ENCODE results near the gene DMBX1.

Gene DMBX1

DNA sequence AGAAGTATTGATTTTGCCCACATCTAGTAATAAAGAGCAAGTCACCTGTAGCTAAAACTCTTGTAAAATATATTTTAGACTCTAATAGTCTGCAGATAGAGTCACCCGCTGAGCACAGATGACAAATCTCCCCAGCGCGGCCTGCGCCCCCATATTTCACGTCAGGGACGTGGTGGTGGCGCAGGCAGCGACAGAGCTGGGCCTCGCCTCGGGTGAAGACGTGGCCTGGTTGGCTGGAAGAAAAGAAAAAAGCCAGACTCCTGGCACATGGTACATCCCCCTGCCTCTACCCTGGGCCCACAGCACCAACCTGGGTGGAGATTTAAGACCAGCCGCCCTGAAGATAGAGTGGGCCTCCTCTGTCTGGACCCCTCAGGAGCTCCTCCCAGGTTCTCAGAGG, 6.0 kb upstream of the DMBX1 start:
- DNase-seq, result no peak

DNA sequence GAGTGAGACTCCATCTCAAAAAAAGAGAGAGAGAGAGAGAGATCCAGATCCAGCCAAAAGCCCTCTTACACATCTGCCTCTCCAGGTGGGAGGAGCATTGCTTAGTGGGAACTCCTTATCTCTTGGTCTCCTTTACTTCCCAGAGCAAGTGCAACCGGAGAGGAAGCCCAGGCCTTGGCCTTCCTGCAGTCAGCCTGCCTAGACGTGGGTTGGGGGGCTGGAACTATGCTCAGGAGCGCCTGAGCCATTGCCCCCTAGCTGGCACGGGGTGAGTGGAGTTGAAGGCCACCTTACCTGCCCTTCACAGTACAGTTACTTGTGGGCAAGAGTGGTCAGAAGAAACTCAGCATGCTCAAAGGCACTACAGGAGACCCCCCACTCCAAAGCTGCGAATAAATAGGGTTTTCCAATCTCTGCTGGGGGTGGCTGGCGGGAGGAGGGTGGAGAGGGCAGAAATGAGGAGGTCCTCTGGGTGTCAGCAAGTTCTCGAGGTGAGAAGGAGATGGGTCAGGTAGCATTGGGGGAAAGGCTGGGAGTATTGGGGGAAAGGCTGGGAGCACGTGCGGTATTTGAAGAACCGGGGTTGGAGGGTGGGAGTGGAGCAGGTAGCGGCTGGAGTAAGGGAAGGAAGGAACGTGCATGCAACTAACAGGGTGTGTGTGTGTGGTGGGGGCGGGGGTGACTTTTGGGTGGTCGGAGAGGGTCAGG, 4.7 kb upstream of the DMBX1 start:
- no peak for DNase-seq

DNA sequence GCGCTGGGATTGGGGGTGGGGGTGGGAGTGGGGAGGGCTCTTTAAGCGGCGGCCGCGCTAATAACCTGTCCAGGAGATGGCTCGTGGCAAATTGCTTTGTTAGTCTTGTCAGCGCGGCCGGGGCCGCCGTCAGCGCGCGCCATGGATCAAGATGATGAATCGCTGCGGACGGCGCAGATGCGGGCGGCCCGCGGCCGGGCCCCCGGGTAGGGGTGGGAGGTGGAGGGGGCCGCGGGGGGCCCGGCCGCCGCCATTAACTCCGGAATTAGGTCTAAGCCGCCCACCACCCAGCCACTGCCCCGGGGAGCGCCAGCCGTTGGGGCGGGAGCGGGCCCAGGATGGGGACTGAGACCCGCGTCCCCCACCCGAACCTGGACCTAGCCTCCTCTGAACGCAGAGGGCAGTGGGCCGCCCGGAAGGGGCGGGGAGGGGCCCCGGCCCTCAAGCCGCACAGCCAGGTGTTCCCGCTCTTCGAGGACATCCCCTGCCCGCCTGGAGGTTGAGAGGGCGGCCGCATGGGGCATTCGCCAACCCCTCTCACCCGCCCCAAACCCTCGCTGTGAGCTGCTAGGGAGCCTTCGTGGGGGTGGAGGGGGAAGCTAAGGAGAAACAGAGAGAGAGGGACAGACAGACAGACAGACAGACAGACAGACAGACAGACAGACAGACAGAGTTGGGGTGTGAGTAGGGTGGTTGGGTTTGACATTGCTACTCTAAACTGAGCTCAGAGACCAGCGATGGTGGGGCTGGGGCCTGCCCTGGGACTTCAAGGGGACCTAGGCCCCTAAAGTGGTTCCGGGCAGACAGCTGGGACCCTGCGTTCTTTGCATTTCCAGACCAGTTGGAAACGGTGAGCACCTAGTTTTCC, 3.8 kb upstream of the DMBX1 start:
- no peak for DNase-seq

- no peak for DNase-seq
Observed at GRCh38 chr1:46486432-46487015, 3.1 kb upstream of the DMBX1 start.

- peak; percentile 21 for DNase-seq
Observed at GRCh38 chr1:46487818-46488218, 1.8 kb upstream of the DMBX1 start.

DNA sequence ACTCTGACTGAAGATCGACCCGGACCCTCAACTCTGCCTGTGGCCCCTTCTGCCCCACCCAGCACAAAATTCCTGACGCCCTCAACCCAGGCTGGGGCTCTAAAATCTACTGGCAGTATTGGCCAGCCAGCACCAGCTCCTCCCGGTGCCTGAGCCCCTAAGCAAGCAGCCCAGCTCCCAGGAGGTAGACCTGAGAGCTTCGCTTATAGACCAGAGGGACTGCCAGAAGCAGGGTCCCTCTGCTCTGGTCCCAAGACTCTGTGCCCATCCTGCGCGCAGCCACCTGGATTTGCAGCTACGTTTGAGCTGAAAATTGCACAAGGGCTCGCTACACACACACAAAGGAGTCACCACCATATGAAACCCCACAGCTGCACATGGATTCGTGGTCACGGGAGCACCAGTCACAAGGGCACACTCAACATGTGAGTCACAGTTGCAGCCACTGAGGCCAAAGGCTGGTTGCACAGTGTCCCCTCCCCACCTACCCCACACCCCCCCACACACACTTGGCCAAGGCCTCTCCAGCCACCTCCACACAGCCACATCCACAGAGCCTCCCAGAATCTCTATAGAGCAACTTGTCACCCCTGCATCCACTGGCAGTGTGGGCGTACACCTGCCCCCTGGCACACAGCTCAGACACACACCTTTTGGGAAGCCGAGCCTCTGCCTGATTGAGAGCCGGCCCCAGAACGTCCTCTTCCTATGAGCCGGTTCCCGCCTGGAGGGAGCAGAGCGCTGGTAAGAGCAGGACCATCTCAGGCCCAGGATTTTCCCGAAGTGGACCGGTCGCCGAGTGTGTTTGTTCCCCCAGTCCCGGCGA, 1.1 kb upstream of the DMBX1 start:
- no peak for DNase-seq

- DNase-seq, result no peak
Observed at GRCh38 chr1:46489169-46489637, 433 bp upstream of the DMBX1 start.

- DNase-seq, result no peak
Observed at GRCh38 chr1:46490406-46490655, 695 bp downstream of the DMBX1 start.

- no peak for DNase-seq
Observed at GRCh38 chr1:46490656-46491442, 1.2 kb downstream of the DMBX1 start.

DNA sequence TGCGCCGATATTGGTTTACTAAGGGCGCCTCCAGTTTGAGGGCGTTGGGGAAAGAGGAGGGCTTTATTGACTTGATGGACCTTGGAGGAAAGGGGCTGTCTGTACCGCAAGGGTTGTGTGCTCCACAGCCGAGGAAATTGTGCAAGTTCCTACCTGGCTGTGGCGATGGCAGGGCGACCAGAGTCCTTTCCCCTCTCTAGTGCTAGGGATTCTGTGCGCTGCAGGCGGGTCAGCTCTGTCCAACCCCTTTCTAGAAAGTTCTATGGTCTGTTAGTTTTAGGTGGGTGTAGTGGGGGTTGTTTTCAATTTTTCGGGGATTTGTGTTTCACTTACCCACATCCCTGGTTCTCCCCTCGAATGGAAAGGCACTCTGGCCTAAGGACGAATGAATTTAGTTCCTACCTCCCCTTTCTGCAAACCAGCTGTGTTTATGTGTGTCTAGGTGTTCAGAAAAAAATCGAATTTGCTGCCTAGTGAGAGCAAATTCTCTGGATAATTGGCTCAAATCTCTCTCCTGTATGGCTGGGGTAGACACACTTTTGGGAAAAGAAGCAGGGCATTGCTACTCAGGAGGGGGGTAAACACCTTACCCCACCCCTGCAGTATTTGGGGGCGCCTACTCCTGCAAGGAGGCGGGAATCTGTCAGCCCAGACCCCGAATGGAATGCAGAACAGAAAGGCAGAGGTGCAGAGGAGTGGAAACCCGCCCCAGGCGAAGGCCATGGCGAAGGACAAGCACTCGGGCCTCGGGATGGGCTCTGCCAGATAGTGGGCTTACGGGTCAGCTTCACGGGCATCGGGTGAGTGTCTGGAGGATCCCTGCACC, 2.0 kb downstream of the DMBX1 start:
- DNase-seq, result no peak

DNA sequence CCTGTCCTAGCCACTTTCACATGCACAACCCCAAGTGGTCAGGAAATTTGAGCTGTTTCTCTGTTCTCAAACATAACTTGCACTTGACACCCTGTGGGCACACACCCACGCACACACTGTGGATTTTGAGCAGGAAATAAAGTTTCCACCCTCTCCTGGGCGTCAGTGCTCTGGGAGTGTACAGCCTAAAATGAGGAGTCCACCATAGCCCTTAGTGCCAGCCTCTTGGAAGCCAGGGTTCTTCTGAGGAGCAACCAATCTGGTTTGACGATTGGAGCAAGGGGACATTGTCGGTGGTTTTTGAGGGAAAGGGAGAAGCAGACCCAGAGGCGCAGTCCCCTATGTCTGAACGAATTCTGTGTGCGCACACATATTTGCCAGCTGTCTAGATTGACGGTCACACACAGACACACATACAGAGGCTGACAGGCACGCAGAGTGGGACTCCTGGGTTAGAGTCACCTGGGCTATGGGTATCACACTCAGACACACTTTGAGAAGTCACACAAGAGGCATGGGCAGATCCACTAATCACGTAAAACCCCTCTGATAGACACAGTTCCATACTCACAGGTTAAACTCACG, 2.7 kb downstream of the DMBX1 start:
- DNase-seq, result no peak

GRCh38 chr1:46492871-46493270, 3.2 kb downstream of the DMBX1 start:
- DNase-seq, result no peak

DNA sequence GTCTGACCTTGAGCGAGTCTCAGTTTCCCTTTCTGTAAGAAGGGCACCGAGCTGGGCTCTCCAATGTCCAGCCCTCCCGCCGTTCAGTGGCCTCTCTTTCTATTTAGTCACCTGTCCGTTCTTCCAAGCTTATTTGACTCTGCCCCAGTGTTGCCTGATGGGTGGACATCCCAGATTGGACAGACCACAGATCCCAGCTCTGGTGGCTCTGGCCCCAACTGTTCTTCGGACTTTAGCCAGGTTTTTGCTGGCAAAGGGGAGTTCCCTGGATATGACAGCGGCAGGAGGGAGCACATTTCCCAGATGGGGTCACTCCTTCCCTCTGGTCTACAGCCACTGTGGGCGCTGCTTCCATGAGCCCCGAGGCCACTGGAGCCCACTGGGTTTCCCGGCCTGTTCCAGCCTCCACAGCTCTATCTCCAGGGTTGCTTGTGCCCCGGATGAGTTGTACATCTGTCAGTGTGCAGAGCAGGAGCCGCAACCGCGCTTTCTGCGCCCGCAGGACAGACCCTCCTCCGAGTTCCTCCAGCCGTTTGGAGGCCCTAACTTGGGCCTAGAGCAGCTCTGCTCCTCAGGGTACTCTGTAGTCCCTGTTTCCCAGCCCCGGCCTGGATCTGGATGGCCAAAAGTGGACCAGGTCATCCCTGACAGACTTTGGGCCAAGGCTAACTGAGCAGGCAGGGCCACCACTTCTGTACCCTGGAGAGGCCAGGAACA, 3.8 kb downstream of the DMBX1 start:
- DNase-seq, result no peak

- DNase-seq, result no peak
Observed at GRCh38 chr1:46494910-46495309, 5.3 kb downstream of the DMBX1 start.

GRCh38 chr1:46495778-46496177, 6.1 kb downstream of the DMBX1 start:
- DNase-seq, result no peak

- DNase-seq, result no peak
Observed at GRCh38 chr1:46496505-46496904, 6.9 kb downstream of the DMBX1 start.

GRCh38 chr1:46497020-46497419, 7.4 kb downstream of the DMBX1 start:
- DNase-seq, result no peak

DNA sequence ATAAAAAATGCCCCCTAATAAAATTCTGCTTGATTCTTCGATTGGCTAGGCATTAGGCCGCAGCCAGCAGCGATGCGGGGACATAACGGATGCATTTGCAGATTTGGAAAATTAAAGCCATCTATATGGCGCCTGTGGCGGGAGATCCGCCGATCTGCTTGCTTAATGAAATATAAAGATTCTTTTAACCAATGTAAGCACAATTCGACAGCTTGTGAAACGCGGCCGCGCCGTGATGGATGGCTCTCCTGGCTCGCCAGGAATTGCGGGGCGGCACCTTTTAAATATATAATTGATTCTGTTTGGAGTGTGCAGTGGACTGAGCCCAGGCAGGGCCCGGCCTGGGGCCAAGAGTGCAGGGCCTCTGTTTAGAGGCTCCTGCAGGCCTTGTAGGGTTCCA, 8.0 kb downstream of the DMBX1 start:
- DNase-seq, result no peak

GRCh38 chr1:46501528-46501927, 11.9 kb downstream of the DMBX1 start:
- no peak for DNase-seq

GRCh38 chr1:46503421-46503820, 13.8 kb downstream of the DMBX1 start:
- peak; percentile 20 for DNase-seq

Data from fibroblast of skin of abdomen (primary cell).